Nephron progenitor cell (in vitro differentiated cells): Measurements from ENCODE around the gene NFE2L2.

ENCODE experiments used
- DNase-seq: peaks from one replicate; pipeline ENCODE4 v3.0.0; 2021
- H3K27ac Mint-ChIP-seq: 2 replicates; pipeline ENCODE4 v1.8.0; 2021; ENCODE audit warnings: mild to moderate bottlenecking, moderate library complexity, mixed read lengths
- H3K27me3 Mint-ChIP-seq: 2 replicates; pipeline ENCODE4 v1.8.0; 2021; ENCODE audit warnings: mild to moderate bottlenecking, low read depth, mixed read lengths; ENCODE audit not compliant: poor library complexity
- H3K36me3 Mint-ChIP-seq: 2 replicates; pipeline ENCODE4 v1.8.0; 2021; ENCODE audit warnings: low read depth, mixed read lengths
- H3K4me1 Mint-ChIP-seq: 2 replicates; pipeline ENCODE4 v1.8.0; 2021; ENCODE audit warnings: mixed read lengths
- H3K4me3 Mint-ChIP-seq: 2 replicates; pipeline ENCODE4 v1.8.0; 2021; ENCODE audit warnings: mild to moderate bottlenecking, moderate library complexity, mixed read lengths
- H3K9me3 Mint-ChIP-seq: 2 replicates; pipeline ENCODE4 v1.8.0; 2021; ENCODE audit warnings: mild to moderate bottlenecking, moderate library complexity, mixed read lengths
- TF ChIP-seq, protein P1 (sequence below): fragments of 200-600 bp; sonication (generic); IDR thresholded peaks from 2 replicates; pipeline ENCODE4 v1.5.0; 2021; ENCODE audit warnings: antibody characterized with exemption

Gene NFE2L2

DNA sequence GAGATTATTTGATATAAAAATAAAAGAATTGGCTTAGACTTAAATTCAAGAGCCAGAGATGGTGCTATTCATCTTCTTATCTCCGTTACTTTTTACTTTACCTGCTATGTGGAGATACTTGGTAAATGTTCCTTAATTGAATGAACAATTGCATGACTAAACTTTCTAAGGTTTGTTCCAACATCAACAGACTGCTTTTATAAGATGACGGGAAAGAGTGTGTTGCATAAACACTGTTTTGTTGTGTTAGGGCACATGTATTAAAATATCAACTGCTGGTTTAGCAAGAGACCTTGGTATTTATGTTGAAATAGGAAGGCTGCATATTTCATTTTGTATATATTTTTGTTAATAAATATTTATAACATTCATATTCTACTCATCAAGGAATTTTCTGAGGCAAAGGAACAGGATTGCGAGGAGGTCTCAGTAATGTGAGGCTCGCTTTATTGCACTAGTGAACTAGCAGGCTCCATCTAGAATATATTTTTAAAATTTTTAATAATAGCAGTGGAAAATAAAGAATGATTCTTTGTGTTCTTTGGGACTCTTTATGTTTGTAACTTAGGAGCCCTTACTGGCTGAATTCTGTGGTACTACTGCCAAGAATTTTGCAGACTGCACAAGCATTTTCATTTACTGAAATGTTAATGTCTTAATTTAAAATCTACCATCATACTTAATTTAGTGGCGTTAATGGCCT is 10.7 kb upstream of the NFE2L2 start:
- no peaks in the 10 kb centered on the region for H3K4me1 Mint-ChIP-seq
- H3K27me3 Mint-ChIP-seq, result no peaks in the 10 kb centered on the region
- no peak for DNase-seq
- no peak overlapping the region for H3K4me3 Mint-ChIP-seq
- H3K9me3 Mint-ChIP-seq, result no peaks in the 10 kb centered on the region
- TF ChIP-seq, protein P1, sequence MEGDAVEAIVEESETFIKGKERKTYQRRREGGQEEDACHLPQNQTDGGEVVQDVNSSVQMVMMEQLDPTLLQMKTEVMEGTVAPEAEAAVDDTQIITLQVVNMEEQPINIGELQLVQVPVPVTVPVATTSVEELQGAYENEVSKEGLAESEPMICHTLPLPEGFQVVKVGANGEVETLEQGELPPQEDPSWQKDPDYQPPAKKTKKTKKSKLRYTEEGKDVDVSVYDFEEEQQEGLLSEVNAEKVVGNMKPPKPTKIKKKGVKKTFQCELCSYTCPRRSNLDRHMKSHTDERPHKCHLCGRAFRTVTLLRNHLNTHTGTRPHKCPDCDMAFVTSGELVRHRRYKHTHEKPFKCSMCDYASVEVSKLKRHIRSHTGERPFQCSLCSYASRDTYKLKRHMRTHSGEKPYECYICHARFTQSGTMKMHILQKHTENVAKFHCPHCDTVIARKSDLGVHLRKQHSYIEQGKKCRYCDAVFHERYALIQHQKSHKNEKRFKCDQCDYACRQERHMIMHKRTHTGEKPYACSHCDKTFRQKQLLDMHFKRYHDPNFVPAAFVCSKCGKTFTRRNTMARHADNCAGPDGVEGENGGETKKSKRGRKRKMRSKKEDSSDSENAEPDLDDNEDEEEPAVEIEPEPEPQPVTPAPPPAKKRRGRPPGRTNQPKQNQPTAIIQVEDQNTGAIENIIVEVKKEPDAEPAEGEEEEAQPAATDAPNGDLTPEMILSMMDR, result no peak
- H3K27ac Mint-ChIP-seq, result no peak overlapping the region
- H3K36me3 Mint-ChIP-seq, result no peaks in the 10 kb centered on the region

GRCh38 chr2:177273408-177273807 is 8.9 kb upstream of the NFE2L2 start:
- TF ChIP-seq, protein P1, result no peak
- Mint-ChIP-seq H3K36me3 (no peaks in the 10 kb centered on the region), H3K4me1 (peaks cover 5% of the 10 kb centered on the region), H3K9me3 (no peaks in the 10 kb centered on the region), H3K4me3 (no peak overlapping the region), H3K27me3 (no peaks in the 10 kb centered on the region), H3K27ac (no peak overlapping the region)
- no peak for DNase-seq

- H3K36me3 Mint-ChIP-seq, result no peaks in the 10 kb centered on the region
- no peaks in the 10 kb centered on the region for H3K9me3 Mint-ChIP-seq
- H3K27ac Mint-ChIP-seq, result no peak overlapping the region
- H3K4me1 Mint-ChIP-seq, result peaks cover 5% of the 10 kb centered on the region
- H3K27me3 Mint-ChIP-seq, result no peaks in the 10 kb centered on the region
- no peak overlapping the region for H3K4me3 Mint-ChIP-seq
- DNase-seq, result no peak
- TF ChIP-seq, protein P1, result no peak
These were observed 8.2 kb upstream of the NFE2L2 start for GRCh38 chr2:177272765-177273164.

DNA sequence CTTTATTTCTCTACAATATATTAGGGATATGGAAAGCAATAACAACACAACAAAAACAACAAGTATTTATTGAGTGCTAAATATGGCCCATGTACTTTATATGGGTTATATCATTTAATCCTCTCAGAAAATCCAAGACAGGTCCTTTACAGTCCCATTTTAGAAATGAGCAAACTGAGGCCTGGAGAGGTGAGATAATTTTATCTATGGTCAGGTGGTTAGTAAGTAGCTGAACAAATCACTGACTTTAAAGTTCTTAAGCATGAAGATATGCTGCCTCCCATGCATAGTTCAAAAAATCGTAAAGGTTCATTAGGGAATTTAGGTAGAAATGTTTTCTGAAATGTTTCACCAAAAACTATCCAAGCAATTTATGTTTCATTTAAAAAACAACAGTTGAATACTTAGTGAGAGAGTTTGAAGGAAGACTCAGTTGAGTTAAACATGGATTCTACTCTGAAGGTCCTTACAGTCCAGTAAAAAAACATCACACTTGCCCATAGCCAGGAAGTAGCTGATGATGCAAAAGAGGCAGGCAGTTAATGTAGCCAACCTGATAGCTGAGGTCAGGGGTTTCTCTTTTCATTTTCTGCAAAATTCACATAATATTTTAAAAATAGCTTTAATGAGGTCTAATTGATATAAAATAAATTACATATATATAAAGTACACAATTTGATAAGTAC is 7.6 kb upstream of the NFE2L2 start:
- H3K27ac Mint-ChIP-seq, result no peak overlapping the region
- no peak for DNase-seq
- H3K4me1 Mint-ChIP-seq, result peaks cover 10% of the 10 kb centered on the region
- peaks cover 5% of the 10 kb centered on the region for H3K27me3 Mint-ChIP-seq
- H3K36me3 Mint-ChIP-seq, result no peaks in the 10 kb centered on the region
- H3K9me3 Mint-ChIP-seq, result no peaks in the 10 kb centered on the region
- TF ChIP-seq, protein P1, result no peak
- H3K4me3 Mint-ChIP-seq, result no peak overlapping the region

DNA sequence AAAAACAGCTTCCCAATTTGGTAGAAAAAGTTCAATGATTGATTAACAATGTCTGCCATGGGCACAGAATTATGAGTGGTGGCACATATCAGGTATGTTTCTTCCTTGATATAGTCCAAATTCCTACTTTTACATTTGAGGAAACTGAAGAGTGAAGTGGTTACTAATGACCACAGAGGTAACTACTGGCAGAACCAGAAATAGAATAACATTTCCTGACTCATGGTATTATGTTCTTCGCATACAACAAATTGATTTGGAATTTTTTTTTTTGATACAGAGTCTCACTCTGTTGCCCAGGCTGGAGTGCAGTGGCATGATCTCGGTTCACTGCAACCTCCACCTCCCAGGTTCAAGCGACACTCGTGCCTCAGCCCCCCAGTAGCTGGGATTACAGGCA is 6.0 kb upstream of the NFE2L2 start:
- H3K9me3 Mint-ChIP-seq, result no peaks in the 10 kb centered on the region
- no peaks in the 10 kb centered on the region for H3K36me3 Mint-ChIP-seq
- no peak overlapping the region for H3K27ac Mint-ChIP-seq
- no peak for DNase-seq
- peaks cover 5% of the 10 kb centered on the region for H3K27me3 Mint-ChIP-seq
- no peak overlapping the region for H3K4me3 Mint-ChIP-seq
- peaks cover 25% of the 10 kb centered on the region for H3K4me1 Mint-ChIP-seq
- TF ChIP-seq, protein P1, result no peak

- Mint-ChIP-seq H3K27me3 (peaks cover 5% of the 10 kb centered on the region), H3K27ac (no peak overlapping the region), H3K9me3 (no peaks in the 10 kb centered on the region), H3K36me3 (no peaks in the 10 kb centered on the region), H3K4me3 (no peak overlapping the region), H3K4me1 (peaks cover 31% of the 10 kb centered on the region)
- DNase-seq, result no peak
- TF ChIP-seq, protein P1, result no peak
These were observed 4.4 kb upstream of the NFE2L2 start for GRCh38 chr2:177268901-177269300.
